GM12864 (cell line): ENCODE results near the gene IP6K3.

Experiments
- DNase-seq: peaks from one replicate; pipeline ENCODE4 v3.0.0-alpha.2; 2011; ENCODE audit warnings: low read depth
- H3K4me3 ChIP-seq: 2 replicates; pipeline ENCODE4 v1.5.1; 2011; ENCODE audit warnings: mild to moderate bottlenecking, low read depth, low read length, control low read depth
- TF ChIP-seq, protein P1 (sequence below): IDR thresholded peaks from 2 replicates; pipeline ENCODE4 v1.5.1; 2011; ENCODE audit warnings: low read depth, mild to moderate bottlenecking, moderate library complexity, low read length, control low read depth, inconsistent platforms; ENCODE audit errors: missing control alignments

Gene IP6K3

GRCh38 chr6:33740794-33741193 lies 5.9 kb downstream of the IP6K3 start:
- DNase-seq, result no peak
- TF ChIP-seq, protein P1, sequence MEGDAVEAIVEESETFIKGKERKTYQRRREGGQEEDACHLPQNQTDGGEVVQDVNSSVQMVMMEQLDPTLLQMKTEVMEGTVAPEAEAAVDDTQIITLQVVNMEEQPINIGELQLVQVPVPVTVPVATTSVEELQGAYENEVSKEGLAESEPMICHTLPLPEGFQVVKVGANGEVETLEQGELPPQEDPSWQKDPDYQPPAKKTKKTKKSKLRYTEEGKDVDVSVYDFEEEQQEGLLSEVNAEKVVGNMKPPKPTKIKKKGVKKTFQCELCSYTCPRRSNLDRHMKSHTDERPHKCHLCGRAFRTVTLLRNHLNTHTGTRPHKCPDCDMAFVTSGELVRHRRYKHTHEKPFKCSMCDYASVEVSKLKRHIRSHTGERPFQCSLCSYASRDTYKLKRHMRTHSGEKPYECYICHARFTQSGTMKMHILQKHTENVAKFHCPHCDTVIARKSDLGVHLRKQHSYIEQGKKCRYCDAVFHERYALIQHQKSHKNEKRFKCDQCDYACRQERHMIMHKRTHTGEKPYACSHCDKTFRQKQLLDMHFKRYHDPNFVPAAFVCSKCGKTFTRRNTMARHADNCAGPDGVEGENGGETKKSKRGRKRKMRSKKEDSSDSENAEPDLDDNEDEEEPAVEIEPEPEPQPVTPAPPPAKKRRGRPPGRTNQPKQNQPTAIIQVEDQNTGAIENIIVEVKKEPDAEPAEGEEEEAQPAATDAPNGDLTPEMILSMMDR, result no peak
- H3K4me3 ChIP-seq, result no peak overlapping the region

DNA sequence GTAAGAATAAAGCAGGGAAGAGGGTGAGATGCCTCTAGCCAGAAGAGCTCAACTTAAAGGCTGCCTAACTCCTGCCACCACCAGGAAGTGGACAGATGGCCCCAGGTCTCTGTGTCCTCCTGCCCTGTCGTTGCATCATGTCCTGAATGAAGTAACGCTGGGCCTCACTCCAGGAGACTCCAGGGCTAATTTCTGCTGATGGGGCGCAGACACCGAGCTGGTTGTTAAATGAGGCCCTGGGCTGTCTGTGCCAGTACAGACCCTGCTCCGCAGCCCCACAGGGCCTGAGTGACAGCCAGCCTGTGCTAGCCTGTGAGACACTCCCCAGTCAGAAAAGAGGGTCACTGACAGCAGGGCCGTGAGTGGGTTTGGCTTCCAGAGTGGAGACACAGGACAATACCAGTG lies 6.5 kb downstream of the IP6K3 start:
- H3K4me3 ChIP-seq, result no peak overlapping the region
- DNase-seq, result no peak
- TF ChIP-seq, protein P1, result no peak

DNA sequence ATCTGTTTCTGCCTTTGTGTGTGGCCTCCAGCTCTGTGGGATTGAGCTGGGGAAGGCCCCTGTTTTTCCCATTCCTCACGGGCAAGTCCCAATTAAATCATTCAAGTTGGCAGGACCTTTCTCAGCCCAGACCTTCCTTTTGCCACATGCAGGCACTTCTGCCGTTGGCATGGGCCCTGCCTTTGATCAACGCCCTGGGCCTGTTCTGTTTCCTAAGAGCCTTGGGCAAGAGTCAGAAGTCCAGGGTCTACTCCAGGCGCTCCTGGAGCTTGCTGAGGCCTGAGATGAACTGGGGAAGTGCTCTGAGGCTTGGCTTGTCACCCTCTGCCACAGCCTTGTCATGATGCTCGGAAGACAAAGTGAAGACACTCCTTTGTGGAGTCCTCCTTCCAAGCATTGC lies 7.1 kb downstream of the IP6K3 start:
- DNase-seq, result no peak
- H3K4me3 ChIP-seq, result no peak overlapping the region
- TF ChIP-seq, protein P1, result no peak

GRCh38 chr6:33738879-33739278 lies 7.8 kb downstream of the IP6K3 start:
- no peak overlapping the region for H3K4me3 ChIP-seq
- no peak for DNase-seq
- TF ChIP-seq, protein P1, result no peak

DNA sequence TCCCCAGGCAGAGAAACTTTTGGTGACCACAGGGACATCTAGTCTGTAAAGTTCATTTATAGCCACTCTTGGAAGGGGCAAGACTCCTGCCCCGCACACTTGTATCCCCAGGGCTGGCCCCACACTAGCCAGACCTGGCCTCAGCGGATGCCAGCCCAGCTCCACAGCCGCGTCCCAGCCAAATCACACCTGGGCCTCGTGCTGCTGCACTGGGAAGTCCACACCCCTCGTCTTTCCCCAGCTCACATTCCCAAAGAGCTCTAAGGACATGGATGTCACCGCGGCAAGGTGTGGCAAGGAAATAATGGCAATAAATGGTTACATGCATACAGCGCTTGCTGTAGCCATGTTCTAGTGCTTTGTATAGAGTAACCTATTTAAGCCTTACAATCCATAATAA lies 8.6 kb downstream of the IP6K3 start:
- no peak for DNase-seq
- TF ChIP-seq, protein P1, result no peak
- H3K4me3 ChIP-seq, result no peak overlapping the region

- TF ChIP-seq, protein P1, result no peak
- DNase-seq, result no peak
These were observed 9.3 kb downstream of the IP6K3 start for GRCh38 chr6:33737267-33738026.

GRCh38 chr6:33735216-33735615 lies 11.5 kb downstream of the IP6K3 start:
- no peak for DNase-seq
- no peak overlapping the region for H3K4me3 ChIP-seq
- TF ChIP-seq, protein P1, result no peak

More at GRCh38 chr6:33737267-33738026, 9.3 kb downstream of the IP6K3 start:
- H3K4me3 ChIP-seq, result no peak overlapping the region
